GM21619 (cell line): ENCODE measurements around the gene TRAK1.

Experiments used
- ATAC-seq: cut with Tn5 transposase; IDR thresholded peaks from one replicate; pipeline ENCODE4 v1.9.1; 2021; ENCODE audit not compliant: unreplicated experiment

Gene TRAK1

GRCh38 chr3:42149975-42150374, 58.8 kb downstream of the TRAK1 start:
- no peak for ATAC-seq

GRCh38 chr3:42151596-42152168, 60.5 kb downstream of the TRAK1 start:
- no peak for ATAC-seq

GRCh38 chr3:42152193-42152592, 61.0 kb downstream of the TRAK1 start:
- ATAC-seq: no peak

GRCh38 chr3:42153039-42153438, 61.9 kb downstream of the TRAK1 start:
- ATAC-seq: no peak

- ATAC-seq: peak; percentile 53
These were observed 66.7 kb downstream of the TRAK1 start for GRCh38 chr3:42157540-42158538.

GRCh38 chr3:42159147-42159546, 68.0 kb downstream of the TRAK1 start:
- no peak for ATAC-seq

GRCh38 chr3:42159706-42160472, 68.7 kb downstream of the TRAK1 start:
- ATAC-seq: peak; percentile 73

- no peak for ATAC-seq
These were observed 70.1 kb downstream of the TRAK1 start for GRCh38 chr3:42161050-42161935.

- no peak for ATAC-seq
These were observed 71.3 kb downstream of the TRAK1 start for GRCh38 chr3:42162462-42162861.

GRCh38 chr3:42163622-42164244, 72.6 kb downstream of the TRAK1 start:
- ATAC-seq: no peak

GRCh38 chr3:42164656-42165055, 73.5 kb downstream of the TRAK1 start:
- no peak for ATAC-seq

- ATAC-seq: no peak
These were observed 74.1 kb downstream of the TRAK1 start for GRCh38 chr3:42165211-42165610.

- ATAC-seq: no peak
These were observed 75.1 kb downstream of the TRAK1 start for GRCh38 chr3:42166214-42166613.

GRCh38 chr3:42166662-42167300, 75.6 kb downstream of the TRAK1 start:
- ATAC-seq: no peak

- no peak for ATAC-seq
These were observed 78.5 kb downstream of the TRAK1 start for GRCh38 chr3:42169579-42170120.

GRCh38 chr3:42172047-42172654, 81.0 kb downstream of the TRAK1 start:
- no peak for ATAC-seq

GRCh38 chr3:42173307-42173706, 82.2 kb downstream of the TRAK1 start:
- no peak for ATAC-seq

- no peak for ATAC-seq
These were observed 83.7 kb downstream of the TRAK1 start for GRCh38 chr3:42174679-42175385.
